HepG2 (cell line): ENCODE results near the gene CPXM1. TPM values are rescaled to one million over a fixed set of nuclear protein-coding genes. Genes with fewer than 3 reads are reported as not detected.

Experiments
- ARNT ChIP-seq: fragments of 450-650 bp; IDR thresholded peaks from 2 replicates; pipeline ENCODE4 v1.6.1; 2017
- FOXA3 ChIP-seq: IDR thresholded peaks from 2 replicates; pipeline ENCODE4 v1.6.1; 2016; ENCODE audit warnings: missing genetic modification reagents, missing compliant biosample characterization
- GTF3A ChIP-seq: sonication (generic); formaldehyde crosslinking; conservative IDR thresholded peaks from 2 replicates; pipeline ENCODE4 v1.4.0; 2020; ENCODE audit warnings: mild to moderate bottlenecking, missing genetic modification reagents
- HNF1B ChIP-seq: sonication (generic); formaldehyde crosslinking; IDR thresholded peaks from 2 replicates; pipeline ENCODE4 v1.5.1; 2020; ENCODE audit warnings: mild to moderate bottlenecking, moderate library complexity, missing genetic modification reagents
- KLF13 ChIP-seq: sonication (generic); formaldehyde crosslinking; IDR thresholded peaks from 2 replicates; pipeline ENCODE4 v1.4.0; 2020; ENCODE audit warnings: mild to moderate bottlenecking, missing genetic modification reagents
- REPIN1 ChIP-seq: sonication (generic); formaldehyde crosslinking; IDR thresholded peaks from 2 replicates; pipeline ENCODE4 v1.8.0; 2022; ENCODE audit warnings: missing genetic modification reagents, low read depth, mild to moderate bottlenecking, borderline replicate concordance
- SUZ12 ChIP-seq: fragments of 150-350 bp; IDR thresholded peaks from 2 replicates; pipeline ENCODE4 v1.6.1; 2014; ENCODE audit warnings: low read depth, low read length
- U2AF1 ChIP-seq: fragments of 200-400 bp; formaldehyde crosslinking; optimal IDR thresholded peaks from 2 replicates; pipeline ENCODE3; 2017; ENCODE audit warnings: mild to moderate bottlenecking, low read depth, low read length
- ZBTB2 ChIP-seq: sonication (generic); formaldehyde crosslinking; IDR thresholded peaks from 2 replicates; pipeline ENCODE4 v1.8.0; 2022; ENCODE audit warnings: low read depth, missing genetic modification reagents
- ZBTB38 ChIP-seq: sonication (generic); formaldehyde crosslinking; IDR thresholded peaks from 2 replicates; pipeline ENCODE4 v1.5.1; 2020; ENCODE audit warnings: mild to moderate bottlenecking, missing genetic modification reagents
- ZC3H4 ChIP-seq: sonication (generic); formaldehyde crosslinking; IDR thresholded peaks from 2 replicates; pipeline ENCODE4 v1.4.0; 2020; ENCODE audit warnings: missing genetic modification reagents, borderline replicate concordance
- ZNF383 ChIP-seq: sonication (generic); formaldehyde crosslinking; IDR thresholded peaks from 2 replicates; pipeline ENCODE4 v1.4.0; 2020; ENCODE audit warnings: missing genetic modification reagents, mild to moderate bottlenecking, borderline replicate concordance
- ZNF646 ChIP-seq: sonication (generic); formaldehyde crosslinking; IDR thresholded peaks from 2 replicates; pipeline ENCODE4 v1.9.0; 2021; ENCODE audit warnings: mild to moderate bottlenecking, missing genetic modification reagents
- ZNF746 ChIP-seq: sonication (generic); formaldehyde crosslinking; IDR thresholded peaks from 2 replicates; pipeline ENCODE4 v1.8.0; 2022; ENCODE audit warnings: mild to moderate bottlenecking, missing genetic modification reagents
- ZNF780A ChIP-seq: sonication (generic); formaldehyde crosslinking; IDR thresholded peaks from 2 replicates; pipeline ENCODE4 v1.8.0; 2022; ENCODE audit warnings: mild to moderate bottlenecking, missing genetic modification reagents, moderate library complexity
- ZNF781 ChIP-seq: sonication (generic); formaldehyde crosslinking; IDR thresholded peaks from 2 replicates; pipeline ENCODE4 v1.5.1; 2020; ENCODE audit warnings: borderline replicate concordance, mild to moderate bottlenecking, missing genetic modification reagents; ENCODE audit errors: not compliant biosample characterization
- ZNF800 ChIP-seq: sonication (generic); formaldehyde crosslinking; IDR thresholded peaks from 2 replicates; pipeline ENCODE4 v1.4.0; 2020; ENCODE audit warnings: missing genetic modification reagents
- polyA plus RNA-seq, 8 experiments: library from polyadenylated mRNA; depleted of rRNA in 3 of 8; stranded (reverse) in 7 of 8; unstranded in 1 of 8; fragments of >200 nt; fragmentation: Illumina TruSeq in 4 of 8; extraction: Trizol in 4 of 8; gene quantifications; 2 replicates each; pipeline versions ENCODE4 v1.2.1 to v1.2.3, GENCODE V29; 2011 to 2016; ENCODE audit warnings: low read depth in 4 of 8, missing spikeins in 1 of 8, mixed read lengths in 1 of 8; ENCODE audit not compliant: insufficient read depth in 1 of 8
- total RNA-seq, 5 experiments: library from RNA; depleted of rRNA; stranded (reverse); fragments of >200 nt; fragmentation: Illumina TruSeq; extraction: Trizol; gene quantifications; 2 replicates each; pipeline ENCODE4 v1.2.3, GENCODE V29; 2016; ENCODE audit warnings: low read depth in 1 of 5

The CPXM1 gene
- total and polyA plus RNA-seq, 2 of the 13 experiments (the other 11 are each of a cell fraction or from before 2014, with no cell fraction given), result 0.07 TPM; not detected in 1

- TF ChIP-seq ZNF646 (CRISPR knock-in tag) (peak; percentile 46; the same call in 1 of the 2 replicates), U2AF1 (peak; percentile 75), ZBTB2 (CRISPR knock-in tag) (no peak), REPIN1 (CRISPR knock-in tag) (no peak), ARNT (no peak), ZNF781 (CRISPR knock-in tag) (no peak), ZNF746 (CRISPR knock-in tag) (no peak), ZNF383 (CRISPR knock-in tag) (no peak), ZNF780A (CRISPR knock-in tag) (no peak), ZNF800 (CRISPR knock-in tag) (no peak), ZC3H4 (CRISPR knock-in tag) (no peak), FOXA3 (CRISPR knock-in tag) (no peak), GTF3A (CRISPR knock-in tag) (no peak), ZBTB38 (CRISPR knock-in tag) (no peak), SUZ12 (no peak; the same call in 1 of the 2 replicates), HNF1B (CRISPR knock-in tag) (peak; percentile 90), KLF13 (CRISPR knock-in tag) (no peak; the same call in 1 of the 2 replicates)
Observed at GRCh38 chr20:2752567-2753460, 47.6 kb downstream of the CPXM1 start (continued).
